Prostate gland (tissue), 2 donors: Measurements from ENCODE around the gene RBM44. TPM values are rescaled to one million over a fixed set of nuclear protein-coding genes. Genes with fewer than 3 reads are reported as not detected.

Source experiments
- DNase-seq: peaks from one replicate; pipeline ENCODE4 v3.0.0-alpha.2; 2019; ENCODE audit warnings: low spot score
- H3K27ac ChIP-seq, 2 donors: fragments of 200-600 bp; sonication (generic); 2 replicates each; pipeline ENCODE4 v1.5.1; 2017 to 2019
- H3K27me3 ChIP-seq: fragments of 200-600 bp; sonication (generic); replicated peaks from 2 replicates; pipeline ENCODE4 v1.5.1; 2019; ENCODE audit not compliant: insufficient read depth
- H3K36me3 ChIP-seq, 2 donors: fragments of 200-600 bp; sonication (generic); 1 replicate in 1 of 2; 2 replicates in 1 of 2; pipeline versions ENCODE4 v1.5.1 to v1.8.1; 2017 to 2019
- H3K4me1 ChIP-seq: fragments of 200-600 bp; sonication (generic); replicated peaks from 2 replicates; pipeline ENCODE4 v1.5.1; 2019
- H3K4me3 ChIP-seq, 2 donors: fragments of 200-600 bp; sonication (generic); 2 replicates each; pipeline ENCODE4 v1.5.1; 2017 to 2019
- H3K9me3 ChIP-seq: fragments of 200-600 bp; sonication (generic); 2 replicates; pipeline ENCODE4 v1.5.1; 2017
- CTCF ChIP-seq, 4 experiments: fragments of 200-600 bp in 2 of 4; fragments of 450-650 bp in 2 of 4; sonication (generic) in 2 of 4; IDR thresholded peaks; 1 replicate in 3 of 4; 2 replicates in 1 of 4; pipeline ENCODE4 v1.5.1; 2016 to 2019; ENCODE audit warnings: antibody characterized with exemption in 4 of 4, mild to moderate bottlenecking in 2 of 4, moderate library complexity in 2 of 4
- POLR2A ChIP-seq: fragments of 450-650 bp; IDR thresholded peaks from one replicate; pipeline ENCODE4 v1.6.1; 2016; ENCODE audit warnings: antibody characterized with exemption, mild to moderate bottlenecking
- POLR2AphosphoS5 ChIP-seq: sonication (generic); formaldehyde crosslinking; IDR thresholded peaks from one replicate; pipeline ENCODE4 v1.6.1; 2017; ENCODE audit warnings: antibody characterized with exemption
- WGBS: methylation state at CpG from one replicate; pipeline ENCODE4 v1.1.5; 2018; 5-methylcytosine and 5-hydroxymethylcytosine counted together
- intact Hi-C: fragments of 100-400 bp; cut with DNase I; formaldehyde crosslinking; loops from one replicate; pipeline ENCODE4 v1.14.2; 2022
- total RNA-seq, 2 donors: library from RNA; depleted of rRNA; stranded (reverse); fragments of >200 nt; gene quantifications; one replicate each; pipeline ENCODE4 v1.1.0, GENCODE V29; 2016

Gene RBM44
- total RNA-seq, 2 donors from 2014 or later = 0.23 to 6.0 TPM

DNA sequence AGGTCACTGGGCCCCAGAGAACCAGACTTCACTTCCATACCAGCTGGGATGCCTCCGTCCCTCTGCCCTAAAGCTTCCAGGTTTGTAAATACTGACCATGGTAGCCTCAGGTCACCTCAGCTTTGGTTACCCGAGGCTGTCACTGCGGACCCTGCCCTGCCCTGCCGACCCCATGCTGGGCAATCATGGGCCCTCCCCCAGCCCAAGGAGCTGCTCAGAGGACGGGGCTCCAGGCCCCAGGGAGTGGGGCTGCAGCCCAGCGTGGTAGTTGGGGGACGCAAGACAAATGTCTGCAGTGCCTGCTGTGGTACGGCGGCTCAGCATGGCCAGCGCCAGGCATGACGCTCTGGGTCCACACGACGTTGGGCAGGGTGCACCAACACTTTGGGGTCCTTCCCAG, 86.1 kb downstream of the RBM44 start:
- peak overlapping the region in 1 of 2 donors; percentile 66 for H3K27ac ChIP-seq

DNA sequence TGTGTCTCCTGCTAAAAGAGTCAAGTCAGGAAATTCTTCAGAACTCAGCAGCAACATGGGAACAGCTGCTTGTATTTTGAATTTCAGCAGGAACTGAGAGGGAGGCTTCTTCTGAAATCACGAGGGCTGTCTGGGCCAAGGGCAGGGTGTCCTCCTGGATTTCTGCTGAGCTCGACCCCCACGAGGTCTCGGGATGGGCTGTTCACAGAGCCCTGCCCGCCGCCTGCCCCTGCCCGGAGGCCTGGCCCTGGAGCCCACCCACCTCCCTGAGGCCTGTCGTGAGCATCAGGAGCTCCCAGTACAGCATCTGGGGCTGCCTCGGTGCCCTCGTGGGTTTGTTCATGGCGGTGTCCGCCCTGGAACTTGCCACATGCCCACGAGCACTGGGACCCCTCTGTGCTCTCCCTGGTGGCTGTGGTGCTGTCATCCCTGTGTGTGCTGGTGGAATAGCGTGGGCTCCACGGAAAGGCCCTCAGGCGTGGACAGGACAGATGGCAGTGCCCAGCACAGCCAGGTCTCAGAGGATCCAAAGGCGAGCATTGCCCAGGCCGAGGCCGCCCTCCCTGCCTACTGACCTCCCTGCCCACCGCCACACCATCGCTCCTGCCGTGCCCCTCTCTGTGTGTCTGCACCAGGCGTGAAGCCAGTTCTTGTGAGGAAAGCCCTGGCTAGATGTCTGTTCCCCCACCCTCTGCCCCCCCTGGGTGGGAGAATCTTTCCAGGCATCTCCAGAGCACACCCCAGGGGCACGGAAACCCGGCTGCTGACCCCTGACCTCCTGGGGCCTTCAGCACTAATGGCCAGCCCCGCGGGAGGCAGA, 86.7 kb downstream of the RBM44 start:
- no peaks in the 10 kb centered on the region for H3K9me3 ChIP-seq
- H3K36me3 ChIP-seq = no peaks in the 10 kb centered on the region
- H3K27ac ChIP-seq = peak overlapping the region; percentile 66 to 71
- no peaks in the 10 kb centered on the region for H3K4me1 ChIP-seq
- intact Hi-C loops = loop anchor here (1.0 kb wide), 1 partner anchor 20 kb away; no protein-coding TSS in a partner anchor
- H3K4me3 ChIP-seq = no peak overlapping the region
- TF ChIP-seq POLR2A (no peak), POLR2AphosphoS5 (no peak), CTCF (IDR thresholded peaks at IDR 0.05) (no peak)
- H3K27me3 ChIP-seq = no peaks in the 10 kb centered on the region
- 77% methylated on average over 27 of the region's 27 CpGs for WGBS
- DNase-seq = no peak

More for the DNA sequence above, 86.1 kb downstream of the RBM44 start:
- Histone ChIP-seq H3K9me3 (no peaks in the 10 kb centered on the region), H3K27me3 (no peaks in the 10 kb centered on the region), H3K36me3 (no peaks in the 10 kb centered on the region), H3K4me1 (no peaks in the 10 kb centered on the region), H3K4me3 (no peak overlapping the region)
- intact Hi-C loops = loop anchor here (1.0 kb wide), 1 partner anchor 19 kb away; no protein-coding TSS in a partner anchor
- DNase-seq = no peak
- WGBS = 92% methylated on average over 13 of the region's 13 CpGs
- no peak for TF ChIP-seq POLR2AphosphoS5
- TF ChIP-seq CTCF (IDR thresholded peaks at IDR 0.05) = no peak
- TF ChIP-seq POLR2A = no peak

DNA sequence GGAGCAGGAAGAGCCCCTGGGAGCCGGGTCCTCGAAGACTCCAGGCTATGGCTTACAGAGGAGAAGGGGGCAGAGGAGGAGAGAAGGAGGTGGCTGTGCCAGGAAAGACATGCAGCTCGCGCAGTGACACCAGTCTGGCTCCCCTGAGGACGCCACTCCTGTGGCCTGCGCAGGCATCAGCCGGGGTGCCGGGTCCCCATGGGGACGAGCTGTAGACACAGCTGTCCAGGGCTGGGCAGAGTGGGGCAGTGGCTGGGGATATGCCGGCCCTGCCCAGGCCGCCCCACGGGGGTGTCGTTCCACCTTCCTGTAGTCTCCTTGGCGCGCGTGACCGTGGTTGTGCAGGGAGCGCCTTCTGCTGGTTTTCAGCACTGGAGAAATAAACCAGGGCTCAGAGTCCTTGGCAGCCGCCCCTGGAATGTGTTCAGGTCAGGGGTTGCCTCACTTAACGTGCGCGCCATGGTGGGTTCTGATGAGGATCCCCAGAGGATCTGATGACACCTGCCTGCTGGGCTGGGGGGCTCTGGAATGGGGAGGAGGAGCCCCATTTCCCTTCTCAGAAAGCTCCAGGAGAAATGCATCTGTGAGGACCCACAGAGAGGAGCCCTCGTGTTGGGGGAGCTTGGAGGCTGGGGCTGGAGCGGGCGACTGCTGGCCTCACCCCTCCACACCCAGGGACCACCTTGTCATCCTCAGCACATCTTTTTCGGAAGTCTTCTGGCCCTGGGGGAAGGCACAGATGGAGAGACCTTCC, 87.5 kb downstream of the RBM44 start:
- H3K9me3 ChIP-seq = no peaks in the 10 kb centered on the region
- no peak overlapping the region for H3K4me3 ChIP-seq
- peak overlapping the region; percentile 66 to 71 for H3K27ac ChIP-seq
- no peak for DNase-seq
- H3K36me3 ChIP-seq = no peaks in the 10 kb centered on the region
- H3K4me1 ChIP-seq = no peaks in the 10 kb centered on the region
- intact Hi-C loops = loop anchor here (1.0 kb wide), 1 partner anchor 21 kb away; no protein-coding TSS in a partner anchor
- H3K27me3 ChIP-seq = no peaks in the 10 kb centered on the region
- WGBS = 76% methylated on average over 25 of the region's 26 CpGs
- TF ChIP-seq CTCF (IDR thresholded peaks at IDR 0.05) (peak in 2 of 4 experiments; percentile 10 to 15), POLR2A (no peak)

- WGBS = 66% methylated on average over 21 of the region's 23 CpGs
- Histone ChIP-seq H3K4me3 (no peak overlapping the region), H3K27ac (peak overlapping the region; percentile 66 to 71), H3K4me1 (no peaks in the 10 kb centered on the region), H3K36me3 (no peaks in the 10 kb centered on the region), H3K9me3 (no peaks in the 10 kb centered on the region), H3K27me3 (no peaks in the 10 kb centered on the region)
- intact Hi-C loops = no loop called here
- no peak for TF ChIP-seq CTCF (IDR thresholded peaks at IDR 0.05)
- TF ChIP-seq POLR2AphosphoS5 = peak; percentile 32
- no peak for DNase-seq
Observed at GRCh38 chr2:237886685-237887481, 88.3 kb downstream of the RBM44 start.
